RPMI8226 (cell line): ENCODE measurements around the gene VSIG2.

Source experiments
- DNase-seq: peaks from one replicate; pipeline ENCODE4 v3.0.0-alpha.2; 2015

VSIG2 gene

DNA sequence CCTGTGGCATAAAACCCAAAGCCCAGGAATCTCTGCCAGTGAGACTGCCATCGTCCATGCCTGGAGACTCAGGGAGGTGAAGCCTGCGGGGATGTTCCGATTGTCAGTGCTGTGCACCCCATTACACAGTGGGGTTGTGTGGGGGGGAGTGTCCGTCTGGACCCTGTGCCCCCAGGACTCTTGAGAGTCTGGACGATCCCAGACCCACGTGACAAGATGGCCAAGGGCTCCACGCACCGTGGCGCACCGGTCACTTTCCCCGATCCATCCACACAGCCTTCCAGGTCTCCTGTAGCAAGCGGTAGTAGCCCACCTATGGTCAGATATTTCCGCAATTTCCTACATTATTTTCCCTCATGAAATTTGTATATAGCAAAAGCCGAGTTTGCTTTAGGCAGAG, 33.3 kb downstream of the VSIG2 start:
- no peak for DNase-seq

DNA sequence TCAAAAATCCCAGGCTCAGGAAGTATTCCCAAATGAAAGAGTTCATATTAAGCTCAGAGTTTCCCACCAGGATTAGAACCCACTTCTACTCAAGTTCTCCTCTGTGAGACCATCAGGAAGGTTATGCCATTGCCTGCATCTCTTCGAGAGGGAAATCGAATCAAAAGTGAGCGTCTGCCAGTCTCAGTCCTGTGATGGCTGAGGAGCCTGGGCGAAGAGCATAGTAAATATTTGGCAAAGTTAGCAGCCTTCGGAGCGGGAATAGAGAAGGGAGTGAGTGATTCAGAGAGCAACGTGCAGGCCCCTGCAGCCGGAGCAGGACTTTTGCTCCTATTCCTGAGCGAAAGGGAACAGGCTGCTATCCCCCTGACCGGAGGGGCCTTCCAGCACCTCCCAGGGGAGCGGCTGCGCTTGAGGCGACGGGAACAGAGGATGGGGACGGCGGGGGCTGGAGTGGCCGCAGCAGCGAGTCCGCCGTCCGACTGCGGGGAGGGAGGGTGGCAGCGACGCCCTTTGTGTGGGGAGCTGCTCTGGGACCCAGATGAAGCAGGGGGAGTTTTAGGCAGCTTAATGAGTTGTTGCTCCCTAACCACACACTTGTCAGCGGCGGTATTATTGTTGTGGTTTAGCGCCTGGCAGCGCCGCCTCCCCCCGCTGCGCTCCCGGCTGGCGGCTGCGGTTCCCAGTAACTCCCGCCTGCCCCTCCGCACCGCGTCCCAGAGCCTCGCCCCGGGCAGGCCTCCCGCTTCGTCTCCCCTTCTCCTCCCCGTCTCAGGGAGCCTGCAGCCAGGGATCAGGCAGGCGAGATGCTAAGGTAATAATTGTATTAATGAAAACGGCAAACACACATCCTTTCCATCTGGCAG, 34.0 kb downstream of the VSIG2 start:
- DNase-seq = no peak

DNA sequence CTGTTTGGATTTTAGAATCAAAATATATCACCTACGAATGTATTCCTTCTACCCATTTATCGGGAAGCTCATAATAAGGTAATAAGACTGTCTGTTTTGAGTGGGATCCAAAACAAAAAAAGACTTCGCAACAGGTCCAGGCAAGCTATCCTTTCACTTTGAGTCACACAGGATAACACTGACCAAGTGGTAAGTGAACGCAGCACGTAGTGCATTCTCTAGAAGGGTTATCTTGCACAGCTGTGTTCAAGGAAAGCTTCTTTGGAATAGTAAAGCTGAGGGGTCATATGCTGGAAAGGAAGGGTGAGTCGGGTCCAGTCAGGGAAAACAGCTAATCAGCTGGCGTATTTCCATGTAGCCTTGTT, 34.7 kb downstream of the VSIG2 start:
- no peak for DNase-seq

DNA sequence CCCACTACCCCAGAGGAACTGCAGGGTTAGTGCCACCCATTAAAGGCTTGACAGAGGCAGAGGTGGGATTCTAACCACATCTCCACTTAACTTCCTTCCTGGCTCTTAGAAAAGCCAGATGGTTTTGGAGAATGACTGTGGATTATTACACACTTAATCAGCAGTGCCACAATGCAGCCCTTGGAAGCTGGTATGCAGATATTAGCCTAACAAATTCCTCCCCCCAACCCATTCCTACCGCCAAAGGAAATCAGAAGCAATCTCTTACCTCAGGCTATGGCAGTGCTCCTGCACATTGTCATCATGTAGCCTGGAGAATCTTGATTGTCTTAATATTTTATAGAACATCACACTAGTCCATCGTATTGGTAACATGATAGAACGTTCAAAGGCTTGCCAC, 35.5 kb downstream of the VSIG2 start:
- no peak for DNase-seq

DNA sequence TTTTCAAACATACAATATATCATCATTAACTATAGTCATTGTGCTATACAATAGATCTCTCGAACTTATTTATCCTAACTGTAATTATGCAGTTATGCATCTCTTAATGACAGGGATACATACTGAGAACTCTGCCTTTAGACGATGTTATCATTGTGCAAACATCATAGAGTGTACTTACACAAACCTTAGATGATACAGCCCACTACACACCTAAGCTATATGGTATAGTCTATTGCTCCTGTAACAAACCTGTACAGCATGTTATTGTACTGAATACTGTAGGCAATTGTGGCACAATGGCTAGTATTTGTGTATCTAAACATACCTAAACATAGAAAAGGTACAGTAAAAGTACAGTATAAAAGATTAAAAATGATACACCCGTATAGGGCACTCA, 39.7 kb downstream of the VSIG2 start:
- DNase-seq = no peak

DNA sequence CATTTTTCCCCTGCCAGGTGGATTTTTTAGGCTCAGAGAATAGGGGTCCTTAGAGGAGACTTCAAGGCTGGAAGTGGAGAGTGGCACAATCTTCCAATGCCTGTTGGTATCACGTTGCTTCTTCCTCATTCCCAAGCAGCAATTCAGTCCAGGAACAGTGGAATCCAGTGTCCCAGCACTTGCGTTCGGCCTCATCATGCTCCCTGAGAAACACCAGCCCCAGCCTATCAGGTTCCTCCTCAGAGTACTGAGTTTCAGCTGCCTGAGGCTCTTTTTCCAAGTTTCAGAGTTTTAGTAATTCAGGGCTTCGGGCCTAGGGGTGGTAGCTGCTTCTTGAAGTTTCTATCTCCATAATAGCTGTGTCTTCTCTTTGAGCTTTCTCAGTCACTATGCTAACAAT, 44.2 kb downstream of the VSIG2 start:
- no peak for DNase-seq

DNA sequence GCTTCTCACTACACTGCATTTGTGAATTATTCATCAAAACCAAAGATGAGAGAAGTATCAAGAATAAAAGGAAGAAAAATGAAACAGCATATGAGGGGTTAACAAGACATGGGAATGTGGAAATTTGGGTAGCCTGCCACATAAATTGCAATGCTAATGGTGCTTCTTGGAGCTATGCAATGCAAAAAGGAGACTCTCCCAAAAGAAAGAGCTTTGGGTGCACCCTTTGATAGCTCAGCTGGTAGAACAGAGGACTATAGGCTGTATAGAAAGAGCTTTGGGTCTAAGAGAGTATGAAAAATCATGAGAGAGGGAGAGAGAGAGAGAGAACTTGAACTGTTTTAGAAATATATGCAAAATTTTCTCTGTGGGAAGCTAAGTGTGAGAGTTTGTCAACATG, 52.0 kb downstream of the VSIG2 start:
- DNase-seq = no peak

DNA sequence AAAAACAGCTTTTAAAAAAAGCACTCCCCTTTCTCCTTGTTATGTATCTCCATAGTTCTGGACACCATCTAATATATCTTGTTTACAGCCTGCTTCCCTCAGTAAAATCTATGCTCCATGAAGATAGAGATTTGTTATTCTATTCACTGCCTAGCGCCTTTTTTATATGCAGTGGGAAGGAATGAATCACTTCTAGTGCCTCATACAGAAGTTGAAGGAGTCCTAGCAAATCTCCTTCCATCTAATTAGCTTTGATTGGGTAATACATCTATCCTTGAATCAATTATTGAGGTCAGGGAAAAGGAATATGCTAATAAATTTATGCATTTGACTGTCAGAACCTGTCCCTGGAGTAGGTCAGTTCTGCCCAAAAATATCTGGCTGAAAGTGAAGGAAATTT, 52.5 kb downstream of the VSIG2 start:
- DNase-seq = no peak
